ENCODE measurements around the gene GNLY. TPM values are rescaled to one million over a fixed set of nuclear protein-coding genes. Genes with fewer than 3 reads are reported as not detected.

The GNLY gene
- total and polyA plus RNA-seq, 2 donors (not counting 3 experiments of a cell fraction or from before 2014, with no cell fraction given) = not detected

DNA sequence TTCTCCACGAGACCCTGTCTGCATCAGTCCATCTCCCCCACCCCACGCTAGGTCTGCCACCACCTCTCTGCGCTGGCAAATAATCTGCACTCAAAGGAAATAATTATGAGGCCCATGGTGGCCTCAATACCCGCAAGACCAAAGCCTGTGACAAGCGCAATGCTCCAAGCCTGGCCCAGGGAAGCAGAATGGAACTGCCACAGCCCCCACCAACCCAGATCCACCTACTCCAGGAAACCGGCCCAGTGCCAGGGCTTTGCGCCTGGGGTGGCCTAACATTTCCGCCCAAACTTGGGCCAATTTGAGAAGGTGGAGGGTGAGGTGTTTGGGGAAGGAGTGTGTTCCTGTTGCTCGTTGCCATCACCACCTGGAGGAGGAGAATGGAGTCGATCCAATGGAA is 33.6 kb downstream of the GNLY start:
- dilution Hi-C loops (cut with MboI; ENCODE audit: extremely low pct_ligation_motif_present, low sequenced_read_pairs) = no loop called here
- intact Hi-C loops (cut with micrococcal nuclease) = loop anchor here (2.0 to 5.0 kb wide), 3 partner anchors 80 to 351 kb away; partner anchors contain the start of gene ST3GAL5
- Histone ChIP-seq H3K36me3 (ENCODE audit: control insufficient read depth in 2 of 2, extremely low read depth in 1 of 2, insufficient read depth in 2 of 2, low read length in 2 of 2) (no peaks in the 10 kb centered on the region), H3K4me3 (replicated peaks in 1 of 3; ENCODE audit: insufficient read depth in 1 of 3, low read depth in 1 of 3, low read length in 3 of 3) (no peak overlapping the region), H2AFZ (ENCODE audit: low read depth, low read length) (no peak overlapping the region), H3K9ac (replicated peaks; ENCODE audit: extremely low read depth, insufficient read depth, low read length) (no peak overlapping the region), H3K27ac (ENCODE audit: insufficient read depth, low read depth, low read length) (no peak overlapping the region), H3K27me3 (ENCODE audit: control insufficient read depth in 2 of 2, insufficient read depth in 2 of 2, low read length in 2 of 2) (peaks cover 0 to 5% of the 10 kb centered on the region in 2 experiments), H3K4me1 (ENCODE audit: control insufficient read depth, extremely low read depth, insufficient read depth, low read length) (no peaks in the 10 kb centered on the region), H3K4me2 (ENCODE audit: insufficient read depth, low read length) (no peak overlapping the region), H4K20me1 (replicated peaks; ENCODE audit: control insufficient read depth, extremely low read depth, insufficient read depth, low read length) (no peaks in the 10 kb centered on the region), H3K79me2 (ENCODE audit: control insufficient read depth, insufficient read depth, low read length) (no peaks in the 10 kb centered on the region), H3K9me1 (replicated peaks; ENCODE audit: control insufficient read depth, extremely low read depth, insufficient read depth, low read length) (no peaks in the 10 kb centered on the region), H3K9me3 (replicated peaks; ENCODE audit: control insufficient read depth, insufficient read depth, low read length) (no peaks in the 10 kb centered on the region)
- ChIA-PET POLR2A (no interaction called here), CTCF (interaction anchor here (0.8 to 3.6 kb wide), 3 partner anchors 19 to 86 kb away, joined by 3 to 28 read pairs (median 4); no protein-coding TSS in a partner anchor)
- DNase-seq (ENCODE audit: low read depth, low spot score) (no peak), FAIRE-seq (no peak)
- BruUV-seq (replicated peaks) = no TSS peak
- no peak for TF ChIP-seq POLR2A (IDR thresholded peaks at IDR 0.05; ENCODE audit: low read depth, low read length)
- no peak for TF ChIP-seq MAX (IDR thresholded peaks at IDR 0.05; ENCODE audit: insufficient read depth, insufficient read length)
- TF ChIP-seq GATA2 (IDR thresholded peaks at IDR 0.05; ENCODE audit: insufficient read depth, insufficient read length, low read depth, low read length) = no peak
- TF ChIP-seq MYC (IDR thresholded peaks at IDR 0.05; ENCODE audit: low read depth, low read length) = no peak
- no peak for TF ChIP-seq FOS (IDR thresholded peaks at IDR 0.05; ENCODE audit: borderline replicate concordance, insufficient read depth, low read length)
- TF ChIP-seq EZH2 (IDR thresholded peaks at IDR 0.05; ENCODE audit: borderline replicate concordance, low read depth, low read length, severe bottlenecking) = no peak
- no peak for TF ChIP-seq POLR2AphosphoS5 (IDR thresholded peaks at IDR 0.05; ENCODE audit: insufficient read depth, low read depth, low read length)
- TF ChIP-seq, protein P1, sequence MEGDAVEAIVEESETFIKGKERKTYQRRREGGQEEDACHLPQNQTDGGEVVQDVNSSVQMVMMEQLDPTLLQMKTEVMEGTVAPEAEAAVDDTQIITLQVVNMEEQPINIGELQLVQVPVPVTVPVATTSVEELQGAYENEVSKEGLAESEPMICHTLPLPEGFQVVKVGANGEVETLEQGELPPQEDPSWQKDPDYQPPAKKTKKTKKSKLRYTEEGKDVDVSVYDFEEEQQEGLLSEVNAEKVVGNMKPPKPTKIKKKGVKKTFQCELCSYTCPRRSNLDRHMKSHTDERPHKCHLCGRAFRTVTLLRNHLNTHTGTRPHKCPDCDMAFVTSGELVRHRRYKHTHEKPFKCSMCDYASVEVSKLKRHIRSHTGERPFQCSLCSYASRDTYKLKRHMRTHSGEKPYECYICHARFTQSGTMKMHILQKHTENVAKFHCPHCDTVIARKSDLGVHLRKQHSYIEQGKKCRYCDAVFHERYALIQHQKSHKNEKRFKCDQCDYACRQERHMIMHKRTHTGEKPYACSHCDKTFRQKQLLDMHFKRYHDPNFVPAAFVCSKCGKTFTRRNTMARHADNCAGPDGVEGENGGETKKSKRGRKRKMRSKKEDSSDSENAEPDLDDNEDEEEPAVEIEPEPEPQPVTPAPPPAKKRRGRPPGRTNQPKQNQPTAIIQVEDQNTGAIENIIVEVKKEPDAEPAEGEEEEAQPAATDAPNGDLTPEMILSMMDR (IDR thresholded peaks at IDR 0.05; ENCODE audit: extremely low read depth in 1 of 2, insufficient read depth in 1 of 2, low read depth in 1 of 2, low read length in 2 of 2) = no peak
- TF ChIP-seq JUN (IDR thresholded peaks at IDR 0.05; ENCODE audit: borderline replicate concordance, insufficient read depth, insufficient read length, low read depth) = no peak

Data from endothelial cell of umbilical vein (primary cell).